HepG2 (cell line): ENCODE measurements around the gene ALDH3A1. TPM values are rescaled to one million over a fixed set of nuclear protein-coding genes. Genes with fewer than 3 reads are reported as not detected.

ENCODE experiments used
- ATAC-seq: fragments of 200-7000 bp; cut with Tn5 transposase; 3 replicates; pipeline ENCODE4 v1.9.1; 2020; ENCODE audit warnings: mild to moderate bottlenecking, moderate library complexity
- BruUV-seq: library from RNA; stranded (reverse); fragments of 400-500 nt; replicated peaks from 2 replicates; lab custom pipeline; 2021; lab: Mats Ljungman, UMichigan
- CTCF ChIA-PET: fragments of 300-600 bp; formaldehyde crosslinking; extraction: SDS; loops from one replicate; lab custom pipeline; 2021; ENCODE audit warnings: low total read pairs, inconsistent platforms, low intra/inter-chr PET ratio; lab: Yijun Ruan, JAX
- POLR2A ChIA-PET: fragments of 350-600 bp; sonication (Branson Sonifier 250); formaldehyde crosslinking; loops from one replicate; lab custom pipeline; 2020; ENCODE audit warnings: antibody characterized with exemption, inconsistent platforms; lab: Yijun Ruan, JAX
- DNase-seq: peaks from one replicate; pipeline ENCODE4 v3.0.0-alpha.2; 2015; ENCODE audit warnings: low spot score
- FAIRE-seq: peaks from 3 replicates; lab custom pipeline; 2011; peaks lifted over from hg19 to GRCh38; lab: Jason Lieb, UNC
- H2AFZ ChIP-seq: one replicate; pipeline ENCODE4 v1.6.1; 2011; ENCODE audit warnings: low read length, inconsistent platforms
- H3K27ac ChIP-seq: fragments of 300-600 bp; 3 replicates; pipeline ENCODE4 v1.8.0; 2011; ENCODE audit warnings: mixed run types, mild to moderate bottlenecking, mixed read lengths, low read length, inconsistent platforms; ENCODE audit not compliant: insufficient read depth; ENCODE audit errors: extremely low read length
- H3K27me3 ChIP-seq, 2 experiments: fragments of 200-600 bp in 1 of 2; 2 replicates in 1 of 2; 3 replicates in 1 of 2; pipeline versions ENCODE4 v1.6.0 to v1.8.0; 2011; ENCODE audit warnings: low read length in 2 of 2, mild to moderate bottlenecking in 2 of 2, moderate library complexity in 2 of 2, inconsistent platforms in 1 of 2; ENCODE audit not compliant: insufficient read depth in 2 of 2, control insufficient read depth in 1 of 2
- H3K36me3 ChIP-seq, 2 experiments: fragments of 200-600 bp in 1 of 2; replicated peaks in 1 of 2; 2 replicates in 1 of 2; 3 replicates in 1 of 2; pipeline versions ENCODE4 v1.5.1 to v1.8.0; 2011; ENCODE audit warnings: low read length in 2 of 2, inconsistent platforms in 1 of 2; ENCODE audit not compliant: insufficient read depth in 2 of 2, control insufficient read depth in 1 of 2
- H3K4me1 ChIP-seq: 2 replicates; pipeline ENCODE4 v1.5.1; 2012; ENCODE audit warnings: low read length, inconsistent platforms; ENCODE audit not compliant: insufficient read depth
- H3K4me2 ChIP-seq: 2 replicates; pipeline ENCODE4 v1.6.0; 2011; ENCODE audit warnings: low read depth, low read length, inconsistent platforms
- H3K4me3 ChIP-seq, 3 experiments: fragments of 200-600 bp in 1 of 3; sonication (generic), shearing (Covaris generic) in 1 of 3; replicated peaks in 1 of 3; 2 replicates each; pipeline ENCODE4 v1.5.1; 2011 to 2016; ENCODE audit warnings: low read length in 3 of 3, inconsistent platforms in 2 of 3, low read depth in 2 of 3, mild to moderate bottlenecking in 2 of 3, control low read depth in 1 of 3, mixed read lengths in 1 of 3; ENCODE audit not compliant: insufficient read depth in 1 of 3
- H3K79me2 ChIP-seq: one replicate; pipeline ENCODE4 v1.6.1; 2011; ENCODE audit warnings: low read length, inconsistent platforms; ENCODE audit not compliant: insufficient read depth
- H3K9ac ChIP-seq: 2 replicates; pipeline ENCODE4 v1.6.0; 2011; ENCODE audit warnings: mild to moderate bottlenecking, low read depth, low read length, inconsistent platforms; ENCODE audit not compliant: insufficient read depth
- H3K9me3 ChIP-seq: 2 replicates; pipeline ENCODE4 v1.5.1; 2012; ENCODE audit warnings: mild to moderate bottlenecking, low read length
- H4K20me1 ChIP-seq: 2 replicates; pipeline ENCODE4 v1.6.0; 2011; ENCODE audit warnings: inconsistent platforms, mild to moderate bottlenecking, low read length, moderate library complexity; ENCODE audit not compliant: insufficient read depth
- ARHGAP35 ChIP-seq: sonication (generic); formaldehyde crosslinking; IDR thresholded peaks from 2 replicates; pipeline ENCODE4 v1.9.0; 2022; ENCODE audit warnings: mild to moderate bottlenecking, inconsistent platforms, moderate library complexity, missing genetic modification reagents, borderline replicate concordance
- CREB3 ChIP-seq: sonication (generic); formaldehyde crosslinking; IDR thresholded peaks from 2 replicates; pipeline ENCODE4 v1.5.0; 2020; ENCODE audit warnings: missing genetic modification reagents
- HDAC2 ChIP-seq: sonication (generic); formaldehyde crosslinking; IDR thresholded peaks from 2 replicates; pipeline ENCODE4 v1.4.0; 2020; ENCODE audit warnings: missing genetic modification reagents
- KLF15 ChIP-seq: sonication (generic); formaldehyde crosslinking; IDR thresholded peaks from 2 replicates; pipeline ENCODE4 v1.8.1; 2023; ENCODE audit warnings: borderline replicate concordance, mild to moderate bottlenecking, inconsistent platforms, missing genetic modification reagents, mixed read lengths
- MIER2 ChIP-seq: IDR thresholded peaks from 2 replicates; pipeline ENCODE4 v1.6.1; 2016; ENCODE audit warnings: missing biosample characterization, missing genetic modification reagents
- POGZ ChIP-seq: sonication (generic); formaldehyde crosslinking; IDR thresholded peaks from 2 replicates; pipeline ENCODE4 v1.4.0; 2020; ENCODE audit warnings: mild to moderate bottlenecking, missing genetic modification reagents
- PRMT3 ChIP-seq: sonication (generic); formaldehyde crosslinking; IDR thresholded peaks from 2 replicates; pipeline ENCODE4 v1.8.1; 2022; ENCODE audit warnings: low read depth, mild to moderate bottlenecking, moderate library complexity, missing genetic modification reagents, borderline replicate concordance
- ZFP36L2 ChIP-seq: sonication (generic); formaldehyde crosslinking; IDR thresholded peaks from 2 replicates; pipeline ENCODE4 v1.4.0; 2020; ENCODE audit warnings: missing genetic modification reagents
- ZFP37 ChIP-seq: sonication (generic); formaldehyde crosslinking; IDR thresholded peaks from 2 replicates; pipeline ENCODE4 v1.4.0; 2020; ENCODE audit warnings: missing genetic modification reagents, borderline replicate concordance
- ZIK1 ChIP-seq: sonication (generic); formaldehyde crosslinking; IDR thresholded peaks from 2 replicates; pipeline ENCODE4 v1.5.0; 2020; ENCODE audit warnings: mild to moderate bottlenecking, low read depth, missing genetic modification reagents, borderline replicate concordance
- ZNF34 ChIP-seq: sonication (generic); formaldehyde crosslinking; IDR thresholded peaks from 2 replicates; pipeline ENCODE4 v1.4.0; 2020; ENCODE audit warnings: mild to moderate bottlenecking, missing genetic modification reagents, borderline replicate concordance
- ZNF354B ChIP-seq: sonication (generic); formaldehyde crosslinking; IDR thresholded peaks from 2 replicates; pipeline ENCODE4 v1.8.0; 2022; ENCODE audit warnings: mild to moderate bottlenecking, missing genetic modification reagents
- ZNF543 ChIP-seq: sonication (generic); formaldehyde crosslinking; IDR thresholded peaks from 2 replicates; pipeline ENCODE4 v1.4.0; 2020; ENCODE audit warnings: mild to moderate bottlenecking, missing genetic modification reagents
- ZNF747 ChIP-seq: sonication (generic); formaldehyde crosslinking; IDR thresholded peaks from 2 replicates; pipeline ENCODE4 v1.8.1; 2023; ENCODE audit warnings: missing genetic modification reagents, mild to moderate bottlenecking, borderline replicate concordance
- ZNF768 ChIP-seq: sonication (generic); formaldehyde crosslinking; IDR thresholded peaks from 2 replicates; pipeline ENCODE4 v1.4.0; 2020; ENCODE audit warnings: missing genetic modification reagents
- ZNF777 ChIP-seq: sonication (generic); formaldehyde crosslinking; IDR thresholded peaks from 2 replicates; pipeline ENCODE4 v1.4.0; 2020; ENCODE audit warnings: missing genetic modification reagents
- ZNF891 ChIP-seq: sonication (generic); formaldehyde crosslinking; IDR thresholded peaks from 2 replicates; pipeline ENCODE4 v1.5.0; 2020; ENCODE audit warnings: mild to moderate bottlenecking, missing genetic modification reagents
- WGBS: methylation state at CpG from one replicate; pipeline ENCODE4 v1.1.6; 2017; ENCODE audit warnings: low lambda C conversion rate; 5-methylcytosine and 5-hydroxymethylcytosine counted together
- in situ Hi-C: cut with HindIII; loops from 2 replicates; pipeline ENCODE4 v1.10.0; 2017; ENCODE audit warnings: low pct_unique_long_range_greater_than_20kb; ENCODE audit not compliant: extremely low pct_ligation_motif_present
- intact Hi-C: fragments of 100-400 bp; cut with micrococcal nuclease; formaldehyde crosslinking; loops from one replicate; pipeline ENCODE4 v1.10.0; 2022; ENCODE audit not compliant: unreplicated experiment
- polyA plus RNA-seq, 8 experiments: library from polyadenylated mRNA; depleted of rRNA in 3 of 8; stranded (reverse) in 7 of 8; unstranded in 1 of 8; fragments of >200 nt; fragmentation: Illumina TruSeq in 4 of 8; extraction: Trizol in 4 of 8; gene quantifications; 2 replicates each; pipeline versions ENCODE4 v1.2.1 to v1.2.3, GENCODE V29; 2011 to 2016; ENCODE audit warnings: low read depth in 4 of 8, missing spikeins in 1 of 8, mixed read lengths in 1 of 8; ENCODE audit not compliant: insufficient read depth in 1 of 8
- total RNA-seq, 5 experiments: library from RNA; depleted of rRNA; stranded (reverse); fragments of >200 nt; fragmentation: Illumina TruSeq; extraction: Trizol; gene quantifications; 2 replicates each; pipeline ENCODE4 v1.2.3, GENCODE V29; 2016; ENCODE audit warnings: low read depth in 1 of 5
- TF ChIP-seq, protein P1 (sequence below): IDR thresholded peaks from 2 replicates; pipeline ENCODE4 v1.6.1; 2016; ENCODE audit warnings: missing compliant biosample characterization, missing genetic modification reagents, borderline replicate concordance
- TF ChIP-seq, protein P2 (sequence below): sonication (generic); formaldehyde crosslinking; IDR thresholded peaks from 2 replicates; pipeline ENCODE4 v1.4.0; 2020; ENCODE audit warnings: missing genetic modification reagents

The ALDH3A1 gene
- total and polyA plus RNA-seq, 2 of the 13 experiments (the other 11 are each of a cell fraction or from before 2014, with no cell fraction given) = 0.07 to 0.62 TPM

GRCh38 chr17:19762515-19762961 is 14.4 kb upstream of the ALDH3A1 start (continued):
- TF ChIP-seq ZNF747 (CRISPR knock-in tag) = no peak
- TF ChIP-seq CREB3 (CRISPR knock-in tag) = no peak
- TF ChIP-seq ZIK1 (CRISPR knock-in tag) = no peak
- TF ChIP-seq HDAC2 = no peak; the same call in 1 of the 2 replicates
- TF ChIP-seq ZNF34 (CRISPR knock-in tag) = no peak
- TF ChIP-seq KLF15 (CRISPR knock-in tag) = no peak
- 0 out of 2 replicates have a peak, but pooled peaks have one; percentile 31 for TF ChIP-seq ZNF768 (CRISPR knock-in tag)

- Histone ChIP-seq H4K20me1 (no peaks in the 10 kb centered on the region), H3K79me2 (no peaks in the 10 kb centered on the region), H3K4me2 (no peak overlapping the region), H3K9ac (no peak overlapping the region), H3K4me3 (no peak overlapping the region), H3K27me3 (0 out of 5 replicates have a peak, but pooled peaks cover 0 to 5% of the 10 kb centered on the region in 2 experiments), H2AFZ (no peak overlapping the region), H3K36me3 (no peaks in the 10 kb centered on the region), H3K9me3 (no peaks in the 10 kb centered on the region), H3K27ac (no peak overlapping the region), H3K4me1 (peaks cover 22% of the 10 kb centered on the region)
- intact Hi-C loops (loop anchor here (5.0 to 10.0 kb wide), 2 partner anchors 43 to 116 kb away; partner anchors contain the start of genes ALDH3A2 and SLC47A2), in situ Hi-C loops (loop anchor here (10.0 kb wide), 1 partner anchor 396 kb away; the partner anchor contains the start of gene B9D1)
- ChIA-PET CTCF (no interaction called here), POLR2A (interaction anchor here (1.4 kb wide), 1 partner anchor 13 kb away, joined by 3 read pairs; the partner anchor contains the start of gene ALDH3A1)
- 61% methylated on average over 9 of the region's 9 CpGs for WGBS
- ATAC-seq = no peak
- no peak for DNase-seq
- FAIRE-seq = no peak
- BruUV-seq = no TSS peak
- TF ChIP-seq POGZ (CRISPR knock-in tag) (no peak), ZNF543 (no peak), PRMT3 (CRISPR knock-in tag) (no peak), ZNF354B (CRISPR knock-in tag) (no peak), ZFP36L2 (CRISPR knock-in tag) (no peak), MIER2 (CRISPR knock-in tag) (no peak), ZNF777 (CRISPR knock-in tag) (no peak), ZFP37 (CRISPR knock-in tag) (no peak), ARHGAP35 (CRISPR knock-in tag) (no peak), ZNF891 (no peak)
- TF ChIP-seq, protein P1, sequence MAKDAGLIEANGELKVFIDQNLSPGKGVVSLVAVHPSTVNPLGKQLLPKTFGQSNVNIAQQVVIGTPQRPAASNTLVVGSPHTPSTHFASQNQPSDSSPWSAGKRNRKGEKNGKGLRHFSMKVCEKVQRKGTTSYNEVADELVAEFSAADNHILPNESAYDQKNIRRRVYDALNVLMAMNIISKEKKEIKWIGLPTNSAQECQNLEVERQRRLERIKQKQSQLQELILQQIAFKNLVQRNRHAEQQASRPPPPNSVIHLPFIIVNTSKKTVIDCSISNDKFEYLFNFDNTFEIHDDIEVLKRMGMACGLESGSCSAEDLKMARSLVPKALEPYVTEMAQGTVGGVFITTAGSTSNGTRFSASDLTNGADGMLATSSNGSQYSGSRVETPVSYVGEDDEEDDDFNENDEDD = no peak
- TF ChIP-seq, protein P2, sequence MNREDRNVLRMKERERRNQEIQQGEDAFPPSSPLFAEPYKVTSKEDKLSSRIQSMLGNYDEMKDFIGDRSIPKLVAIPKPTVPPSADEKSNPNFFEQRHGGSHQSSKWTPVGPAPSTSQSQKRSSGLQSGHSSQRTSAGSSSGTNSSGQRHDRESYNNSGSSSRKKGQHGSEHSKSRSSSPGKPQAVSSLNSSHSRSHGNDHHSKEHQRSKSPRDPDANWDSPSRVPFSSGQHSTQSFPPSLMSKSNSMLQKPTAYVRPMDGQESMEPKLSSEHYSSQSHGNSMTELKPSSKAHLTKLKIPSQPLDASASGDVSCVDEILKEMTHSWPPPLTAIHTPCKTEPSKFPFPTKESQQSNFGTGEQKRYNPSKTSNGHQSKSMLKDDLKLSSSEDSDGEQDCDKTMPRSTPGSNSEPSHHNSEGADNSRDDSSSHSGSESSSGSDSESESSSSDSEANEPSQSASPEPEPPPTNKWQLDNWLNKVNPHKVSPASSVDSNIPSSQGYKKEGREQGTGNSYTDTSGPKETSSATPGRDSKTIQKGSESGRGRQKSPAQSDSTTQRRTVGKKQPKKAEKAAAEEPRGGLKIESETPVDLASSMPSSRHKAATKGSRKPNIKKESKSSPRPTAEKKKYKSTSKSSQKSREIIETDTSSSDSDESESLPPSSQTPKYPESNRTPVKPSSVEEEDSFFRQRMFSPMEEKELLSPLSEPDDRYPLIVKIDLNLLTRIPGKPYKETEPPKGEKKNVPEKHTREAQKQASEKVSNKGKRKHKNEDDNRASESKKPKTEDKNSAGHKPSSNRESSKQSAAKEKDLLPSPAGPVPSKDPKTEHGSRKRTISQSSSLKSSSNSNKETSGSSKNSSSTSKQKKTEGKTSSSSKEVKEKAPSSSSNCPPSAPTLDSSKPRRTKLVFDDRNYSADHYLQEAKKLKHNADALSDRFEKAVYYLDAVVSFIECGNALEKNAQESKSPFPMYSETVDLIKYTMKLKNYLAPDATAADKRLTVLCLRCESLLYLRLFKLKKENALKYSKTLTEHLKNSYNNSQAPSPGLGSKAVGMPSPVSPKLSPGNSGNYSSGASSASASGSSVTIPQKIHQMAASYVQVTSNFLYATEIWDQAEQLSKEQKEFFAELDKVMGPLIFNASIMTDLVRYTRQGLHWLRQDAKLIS (CRISPR knock-in tag) = no peak
These were observed 12.6 kb upstream of the ALDH3A1 start for GRCh38 chr17:19760746-19761145.
